HG03159 (cell line): ENCODE measurements around the gene SH3D21.

ENCODE experiments used
- ATAC-seq: cut with Tn5 transposase; IDR thresholded peaks from one replicate; pipeline ENCODE4 v1.9.1; 2021; ENCODE audit warnings: mild to moderate bottlenecking, moderate library complexity; ENCODE audit not compliant: unreplicated experiment

Gene SH3D21

DNA sequence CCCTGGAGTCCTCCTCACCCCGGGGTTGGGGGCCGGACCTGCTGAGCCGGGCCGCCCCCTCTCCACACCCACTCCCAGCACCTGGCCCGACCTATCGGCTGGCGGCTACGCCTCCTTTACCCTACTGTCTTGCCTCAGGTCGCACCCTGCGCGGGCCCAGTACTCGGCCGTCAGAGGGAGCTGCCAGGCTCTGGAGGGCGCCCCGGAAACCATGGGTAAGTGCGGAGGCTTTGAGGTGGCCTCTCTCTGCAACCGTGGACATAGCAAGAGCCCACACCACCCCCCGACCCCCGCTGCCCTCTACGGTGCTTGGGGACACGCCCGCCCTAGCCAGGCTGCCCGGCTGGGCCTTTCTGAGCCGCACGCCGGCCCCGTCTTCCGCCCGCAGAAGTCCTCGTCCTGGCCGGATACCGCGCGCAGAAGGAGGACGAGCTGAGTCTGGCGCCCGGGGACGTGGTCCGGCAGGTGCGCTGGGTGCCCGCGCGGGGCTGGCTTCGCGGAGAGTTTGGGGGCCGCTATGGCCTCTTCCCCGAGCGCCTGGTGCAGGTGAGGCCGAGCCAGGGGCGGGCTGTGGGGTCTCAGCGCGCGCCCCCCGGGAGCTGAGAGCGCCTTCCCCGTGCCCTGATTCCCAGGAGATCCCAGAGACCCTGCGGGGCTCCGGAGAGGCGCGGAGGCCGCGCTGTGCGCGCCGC lies at the start of gene SH3D21:
Gene SH3D21, plus strand, starts transcription at position 159 of the 692 bp plus-strand sequence. Its CDS starts 53 bp downstream, at position 212.
- ATAC-seq = peak; percentile 24

DNA sequence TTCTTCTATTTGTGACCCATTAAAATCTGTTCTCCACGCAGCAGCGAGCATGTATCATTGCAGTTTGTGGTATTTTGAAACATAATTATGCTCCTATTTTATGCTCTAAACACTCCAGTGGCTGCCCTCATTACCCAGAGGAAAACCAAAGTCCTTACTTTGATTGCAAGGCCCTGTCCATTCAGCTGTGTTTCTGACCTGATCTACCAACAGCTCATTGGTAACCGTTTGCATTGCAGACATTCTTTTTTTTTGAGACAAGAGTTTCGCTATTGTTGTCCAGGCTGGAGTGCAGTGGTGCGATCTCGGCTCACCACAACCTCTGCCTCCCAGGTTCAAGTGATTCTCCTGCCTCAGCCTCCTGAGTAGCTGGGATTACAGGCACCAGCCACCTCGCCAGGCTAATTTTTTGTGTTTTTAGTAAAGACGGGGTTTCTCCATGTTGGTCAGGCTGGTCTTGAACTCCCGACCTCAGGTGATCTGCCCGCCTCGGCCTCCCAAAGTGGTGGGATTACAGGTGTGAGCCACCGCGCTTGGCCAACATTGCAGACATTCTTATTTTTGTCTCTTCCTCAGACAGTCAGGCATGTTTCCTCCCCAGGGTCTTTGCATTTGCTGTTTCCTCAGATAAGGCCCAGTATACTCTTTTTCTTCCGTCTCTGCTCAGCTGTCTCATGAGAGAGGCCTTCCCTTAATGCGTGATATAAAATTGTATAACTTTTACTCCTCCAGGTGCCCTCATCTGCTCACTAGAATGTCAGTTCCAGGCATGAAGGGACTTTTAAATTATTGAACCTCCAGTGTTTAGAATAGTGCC lies 49.4 kb upstream of the SH3D21 start:
- ATAC-seq = no peak

DNA sequence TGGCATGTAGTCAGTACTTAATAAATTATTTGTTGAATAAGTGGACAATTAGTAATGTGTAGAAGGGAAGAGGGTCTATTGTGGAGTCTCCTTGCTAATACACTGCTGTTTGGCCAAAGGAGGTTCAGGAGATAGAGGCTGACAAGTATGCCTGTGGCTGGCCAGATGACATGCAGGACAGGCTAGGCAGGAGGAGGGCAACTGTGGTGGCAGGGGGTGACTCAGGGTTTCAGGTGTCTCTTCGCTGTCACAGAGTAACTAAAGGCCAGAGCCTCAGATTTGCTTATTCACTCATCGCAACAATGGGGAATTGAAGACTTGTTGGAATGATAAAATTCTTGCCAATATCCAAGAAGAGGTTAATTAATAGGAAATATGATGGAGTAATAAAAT lies 48.8 kb upstream of the SH3D21 start:
- ATAC-seq = no peak

DNA sequence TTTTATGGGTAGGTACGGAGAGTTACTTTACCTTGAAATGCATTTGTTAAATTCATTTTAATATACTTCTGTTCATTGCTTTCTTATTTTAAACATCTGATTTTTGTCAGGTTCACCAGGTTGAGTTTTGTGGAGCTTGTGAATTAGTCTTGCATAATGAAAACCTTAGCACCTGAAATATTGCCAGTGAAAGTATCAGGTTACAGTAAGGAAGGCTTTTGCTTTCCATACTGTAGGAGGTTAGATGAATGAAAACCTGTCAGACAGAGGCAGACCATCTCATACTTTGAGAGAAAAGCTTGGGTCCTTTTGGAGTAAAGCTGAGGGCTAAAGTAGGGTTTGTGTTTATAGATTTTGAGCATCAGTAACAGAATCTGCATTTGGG lies 47.2 kb upstream of the SH3D21 start:
- ATAC-seq = no peak

DNA sequence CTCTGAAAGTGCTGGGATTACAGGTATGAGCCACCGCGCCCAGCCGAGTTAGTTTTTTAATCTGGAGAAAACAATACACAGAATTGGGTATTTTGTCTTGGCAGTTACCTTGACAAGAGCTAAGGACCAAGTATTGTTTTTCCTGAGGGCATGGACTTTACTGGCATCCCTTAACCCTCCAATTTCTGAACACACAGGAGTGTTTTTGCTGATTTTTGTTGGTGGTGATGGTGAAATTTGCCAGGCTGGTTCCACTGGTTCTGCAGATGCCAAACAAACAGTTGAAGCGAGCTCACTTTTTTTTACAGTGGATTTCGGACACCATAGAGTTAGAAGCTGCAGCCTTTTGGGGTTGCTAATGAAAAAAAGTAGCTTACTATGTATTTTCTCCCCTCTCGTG lies 37.2 kb upstream of the SH3D21 start:
- no peak for ATAC-seq

DNA sequence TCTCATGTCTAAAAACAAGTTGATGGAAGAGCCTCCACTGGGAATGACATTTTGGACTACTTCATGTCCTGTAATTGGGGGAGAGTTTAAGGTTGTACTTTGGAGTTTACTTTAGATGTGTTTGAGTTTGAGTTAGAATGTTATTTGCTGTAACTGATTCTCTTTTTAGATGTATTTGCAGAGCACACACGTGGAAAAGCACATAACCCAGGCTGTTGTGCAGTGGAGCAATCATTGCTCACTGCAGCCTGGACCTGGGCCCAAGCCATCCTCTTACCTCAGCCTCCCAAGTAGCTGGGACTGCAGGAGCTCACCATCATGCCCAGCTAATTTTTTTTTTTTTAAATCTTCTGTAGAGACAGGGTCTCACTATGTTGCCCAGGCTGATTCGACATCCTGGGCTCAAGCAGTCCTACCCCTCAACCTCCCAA lies 36.7 kb upstream of the SH3D21 start:
- no peak for ATAC-seq

DNA sequence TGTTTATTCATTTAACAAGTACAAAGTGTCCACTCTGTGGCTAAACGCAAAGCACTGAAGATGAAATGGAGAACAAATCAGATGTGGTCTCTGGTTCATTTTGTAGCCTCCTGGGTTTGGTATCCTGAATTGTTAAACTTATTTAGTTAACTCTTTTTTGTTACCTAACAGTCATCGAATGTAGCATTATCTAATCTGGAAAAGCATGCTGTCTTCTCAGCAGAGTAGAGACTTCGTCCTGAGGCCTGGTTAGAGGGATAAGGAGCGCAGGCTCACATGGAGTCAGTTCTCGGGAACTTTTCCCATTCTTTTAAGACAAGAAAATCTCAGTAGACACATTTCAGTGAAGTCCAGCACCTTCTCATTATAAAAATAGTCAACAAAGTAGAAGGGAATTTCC lies 33.1 kb upstream of the SH3D21 start:
- ATAC-seq = no peak

DNA sequence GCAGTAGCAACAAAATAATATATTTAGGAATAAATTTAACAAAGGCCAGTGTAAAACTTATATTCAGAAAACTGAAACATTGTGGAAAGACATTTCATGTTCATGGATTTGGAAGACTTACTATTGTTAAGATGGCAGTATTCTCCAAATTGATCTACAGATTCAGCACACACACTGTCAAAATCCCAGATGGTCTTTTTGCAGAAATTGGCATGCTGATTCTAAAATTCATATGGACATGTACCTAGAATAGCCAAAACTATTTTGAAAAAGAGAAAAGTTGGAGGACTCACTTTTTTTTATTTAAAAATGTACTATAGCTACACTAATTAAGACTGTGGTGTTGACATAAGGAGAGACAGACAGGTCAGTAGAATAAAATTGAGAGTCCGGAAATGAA lies 32.0 kb upstream of the SH3D21 start:
- no peak for ATAC-seq

DNA sequence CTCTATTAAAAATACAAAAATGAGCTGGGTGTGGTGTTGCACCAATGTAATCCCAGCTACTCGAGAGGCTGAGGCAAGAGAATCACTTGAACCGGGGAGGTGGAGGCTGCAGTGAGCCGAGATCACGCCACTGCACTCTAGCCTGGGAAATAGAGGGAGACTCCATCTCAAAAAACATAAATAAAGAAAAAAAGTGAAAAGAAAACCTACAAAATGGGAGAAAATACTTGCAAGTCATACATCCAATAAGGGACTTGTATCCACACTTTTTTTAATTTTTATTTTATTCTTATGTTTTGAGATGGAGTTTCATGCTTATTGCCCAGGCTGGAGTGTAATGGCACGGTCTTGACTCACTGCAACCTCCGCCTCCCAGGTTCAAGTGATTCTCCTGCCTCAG lies 29.5 kb upstream of the SH3D21 start:
- no peak for ATAC-seq

DNA sequence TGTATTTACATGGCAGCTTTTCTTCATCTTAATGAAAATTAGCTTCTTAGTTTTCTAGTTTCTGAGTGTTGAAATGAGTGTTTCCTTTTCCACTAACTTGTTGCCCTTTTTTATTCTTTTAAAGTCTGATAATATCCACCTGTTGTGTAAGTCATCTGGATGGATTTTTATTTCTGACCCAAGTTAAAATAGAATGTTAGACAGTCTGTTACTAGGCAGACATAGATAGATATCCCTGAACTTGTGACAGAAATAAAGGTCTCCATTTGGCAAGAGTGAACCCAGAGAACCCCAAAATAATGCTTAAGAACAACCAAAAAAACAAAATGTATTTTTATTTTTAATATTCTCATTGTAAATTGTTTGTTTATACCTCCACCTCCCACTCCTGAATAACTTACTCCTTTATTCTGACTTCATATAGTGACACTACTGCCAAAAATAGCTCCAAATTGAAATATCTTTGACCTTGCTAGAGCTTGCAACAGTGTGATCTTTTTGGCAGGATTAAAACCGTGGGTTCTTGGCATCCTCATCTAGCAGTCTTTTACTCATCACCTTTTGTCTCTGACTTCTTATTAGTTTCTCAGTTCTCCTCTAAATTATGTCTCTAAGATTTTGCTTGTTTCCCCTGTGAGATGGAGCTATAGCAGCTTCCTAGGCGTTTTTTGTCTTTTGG lies 26.9 kb upstream of the SH3D21 start:
- no peak for ATAC-seq

DNA sequence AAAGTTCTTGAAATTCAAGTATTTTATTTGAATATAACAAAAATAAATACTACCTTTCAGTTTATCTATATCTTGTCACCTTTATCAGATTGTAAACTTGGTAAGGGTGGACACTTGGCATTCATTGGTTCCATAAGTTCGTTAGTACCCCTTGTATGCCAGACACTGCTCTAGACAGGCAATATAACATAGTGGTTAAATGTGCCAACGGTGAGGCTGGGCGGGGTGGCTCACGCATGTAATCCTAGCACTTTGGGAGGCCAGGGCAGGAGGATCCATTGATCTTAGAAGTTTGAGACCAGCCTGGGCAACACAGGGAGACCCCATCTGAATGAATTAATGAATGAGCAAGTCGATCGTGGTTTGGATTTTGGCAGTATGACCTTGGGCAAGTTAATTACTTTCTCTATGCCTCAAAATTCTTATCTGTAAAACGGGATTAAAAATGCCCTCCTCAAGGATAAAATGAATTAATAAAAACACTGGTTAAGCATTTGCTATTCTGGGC lies 26.3 kb upstream of the SH3D21 start:
- ATAC-seq = no peak

DNA sequence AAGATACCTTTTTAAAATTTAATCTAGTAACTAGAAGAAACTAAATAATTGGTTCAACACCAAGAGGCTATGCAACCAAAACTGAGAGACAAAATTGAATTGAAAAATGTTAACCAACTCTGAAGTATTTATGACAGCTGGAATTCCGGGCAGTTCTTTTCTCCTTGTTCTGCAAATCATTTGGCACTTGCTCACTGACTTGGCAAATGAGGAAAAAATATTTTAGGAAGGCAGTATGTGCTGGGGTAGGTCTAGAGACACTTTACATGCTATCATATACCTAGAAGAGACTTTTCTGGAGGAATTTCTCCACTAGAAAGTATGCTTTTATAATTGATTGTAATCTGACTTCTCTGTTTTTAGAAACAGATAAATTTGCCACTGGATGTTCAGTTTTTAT lies 22.1 kb upstream of the SH3D21 start:
- no peak for ATAC-seq

DNA sequence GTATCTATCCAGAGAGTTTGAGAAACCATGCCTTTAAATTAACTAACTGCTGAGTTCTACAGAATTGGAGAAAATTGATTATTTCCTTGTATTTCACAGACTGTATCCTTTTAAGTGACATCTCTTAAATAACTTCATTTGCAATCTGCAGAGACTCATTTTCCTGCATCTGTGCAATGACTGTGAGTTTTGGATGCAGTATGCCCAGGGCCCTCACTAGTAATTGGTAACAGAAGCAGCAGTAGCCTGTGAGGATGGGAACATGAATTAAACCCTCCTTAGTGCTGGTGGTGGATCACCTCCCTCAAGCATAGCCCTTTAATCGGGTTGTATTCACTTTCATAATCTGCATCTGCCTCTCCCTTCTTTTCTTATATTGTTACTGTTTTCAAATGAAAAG lies 21.7 kb upstream of the SH3D21 start:
- no peak for ATAC-seq

DNA sequence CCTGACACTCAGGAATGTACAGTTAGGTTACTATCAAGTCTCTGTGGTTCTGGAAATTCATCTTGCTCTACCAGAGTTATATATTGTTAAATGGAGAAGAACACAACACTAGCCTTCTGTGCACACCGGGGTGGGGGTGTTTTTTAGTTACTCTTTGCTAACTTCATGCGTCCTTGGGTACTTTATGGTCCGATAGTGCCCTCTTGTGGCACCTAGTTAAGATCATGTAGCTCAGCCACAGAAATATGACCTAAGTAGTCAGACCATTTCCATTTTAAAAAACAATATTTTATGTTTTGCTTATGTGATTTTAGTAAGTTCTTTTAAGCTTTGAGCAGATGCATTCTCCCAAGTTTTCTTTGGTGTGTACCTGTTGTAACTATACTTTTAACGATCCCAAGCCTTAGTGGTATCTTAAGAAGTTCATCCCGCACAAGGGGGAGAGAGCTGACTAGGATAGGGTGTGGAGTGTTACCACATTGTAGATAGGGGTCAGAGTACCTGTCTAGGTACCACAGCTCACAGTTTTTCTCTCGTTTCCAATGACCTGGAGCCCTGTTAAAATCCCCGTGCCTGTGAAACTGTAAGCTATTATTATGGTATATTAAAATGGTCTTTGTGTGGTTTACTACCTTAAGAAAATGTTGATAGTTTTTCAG lies 20.6 kb upstream of the SH3D21 start:
- ATAC-seq = no peak

DNA sequence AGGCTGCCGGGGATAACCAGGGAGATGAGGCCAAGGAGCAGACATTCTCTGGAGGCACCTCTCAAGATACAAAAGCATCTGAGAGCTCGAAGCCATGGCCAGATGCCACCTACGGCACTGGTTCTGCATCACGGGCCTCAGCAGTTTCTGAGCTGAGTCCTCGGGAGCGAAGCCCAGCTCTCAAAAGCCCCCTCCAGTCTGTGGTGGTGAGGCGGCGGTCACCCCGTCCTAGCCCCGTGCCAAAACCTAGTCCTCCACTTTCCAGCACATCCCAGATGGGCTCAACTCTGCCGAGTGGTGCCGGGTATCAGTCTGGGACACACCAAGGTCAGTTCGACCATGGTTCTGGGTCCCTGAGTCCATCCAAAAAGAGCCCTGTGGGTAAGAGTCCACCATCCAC lies 19.4 kb upstream of the SH3D21 start:
- no peak for ATAC-seq

DNA sequence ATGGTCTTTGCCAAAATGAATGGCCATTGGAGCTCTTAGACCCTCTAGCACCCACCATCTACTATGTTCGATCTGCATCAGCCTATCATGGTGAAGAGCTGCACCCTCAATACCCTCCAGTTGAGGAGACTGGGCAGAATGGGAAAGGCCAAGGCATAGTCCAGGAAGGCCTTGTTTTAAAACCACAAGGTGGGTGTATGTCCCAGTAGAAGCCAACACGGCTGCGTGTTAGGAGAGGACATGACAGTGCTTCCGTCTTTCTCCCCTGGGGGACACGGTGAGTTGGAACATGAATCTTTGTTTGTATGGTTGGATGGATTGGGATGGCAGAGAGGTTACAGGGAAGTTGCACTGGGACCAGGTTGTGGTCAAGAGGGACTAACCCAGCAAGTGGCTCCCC lies 18.6 kb upstream of the SH3D21 start:
- no peak for ATAC-seq

DNA sequence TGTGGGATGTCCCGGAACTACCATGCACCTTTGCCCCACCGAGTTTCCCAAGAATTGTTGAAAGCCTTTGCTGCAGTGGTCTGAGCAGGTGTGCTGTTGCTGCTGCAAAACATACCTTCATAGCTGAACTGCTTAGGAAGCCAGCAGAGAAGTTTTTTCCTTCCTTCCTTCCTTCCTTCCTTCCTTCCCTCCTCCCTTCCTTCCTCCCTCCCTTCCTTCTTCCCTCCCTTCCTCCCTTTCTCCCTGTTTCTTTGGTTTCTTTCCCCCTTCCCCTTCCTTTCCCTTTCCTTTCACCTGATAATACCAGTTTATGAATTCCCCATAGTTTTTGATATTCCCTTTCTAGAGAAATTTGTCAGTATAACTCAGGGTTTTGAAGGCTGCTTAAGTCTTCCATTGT lies 10.8 kb upstream of the SH3D21 start:
- no peak for ATAC-seq

DNA sequence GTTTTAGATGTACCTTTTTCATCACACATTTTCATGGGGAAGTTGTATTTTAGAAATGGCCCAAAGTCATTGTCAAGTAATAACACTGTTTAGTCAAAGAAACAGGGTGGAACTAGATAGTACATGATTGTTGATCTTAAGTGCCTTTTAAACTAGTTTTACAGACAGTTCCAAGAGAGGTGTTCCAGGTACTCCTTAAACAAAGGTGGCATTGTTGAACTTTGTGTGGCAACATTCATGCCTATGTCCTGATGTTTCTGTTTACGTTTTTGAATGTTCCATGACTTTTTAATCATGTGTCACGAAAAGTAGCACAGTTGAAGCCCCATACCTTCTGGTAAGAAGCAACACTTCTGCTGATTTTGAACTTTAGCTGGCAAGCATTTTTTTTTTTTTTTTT lies 9.1 kb upstream of the SH3D21 start:
- ATAC-seq = no peak

DNA sequence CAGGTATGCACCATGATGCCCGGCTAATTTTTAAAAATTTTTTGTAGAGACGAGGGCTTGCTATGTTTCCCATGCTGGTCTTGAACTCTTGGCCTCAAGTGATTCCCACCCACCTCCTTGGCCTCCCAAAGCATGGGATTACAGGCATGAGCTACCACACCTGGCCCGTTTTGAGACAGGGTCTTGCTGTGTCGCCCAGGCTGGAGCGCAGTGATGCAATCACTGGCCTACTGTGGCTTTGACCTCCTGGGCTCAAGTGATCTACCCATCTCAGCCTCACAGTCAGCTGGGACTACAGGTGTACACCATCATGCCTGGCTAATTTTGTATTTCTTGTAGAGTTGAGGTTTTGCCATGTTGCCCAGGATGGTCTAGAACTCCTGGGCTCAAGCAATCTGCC lies 7.5 kb upstream of the SH3D21 start:
- ATAC-seq = no peak

DNA sequence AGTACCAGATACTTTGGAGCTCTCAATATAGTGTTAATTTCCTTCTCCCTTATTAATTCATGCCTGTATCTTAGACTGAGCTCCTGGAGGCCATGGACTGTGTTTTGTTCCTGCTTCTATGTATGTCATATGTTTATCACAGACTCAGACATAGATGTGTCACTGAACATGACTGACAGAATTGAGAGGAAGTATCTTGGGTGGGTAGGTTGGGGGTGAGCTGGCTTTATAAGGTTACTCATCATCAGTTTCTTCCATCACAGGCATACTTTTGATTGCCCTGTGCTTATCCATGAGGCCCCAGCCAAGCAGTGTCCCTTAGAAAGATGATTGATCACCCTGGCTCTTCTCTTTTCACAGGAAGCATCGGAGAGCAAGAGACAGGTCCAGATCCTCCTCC lies 5.6 kb upstream of the SH3D21 start:
- no peak for ATAC-seq

DNA sequence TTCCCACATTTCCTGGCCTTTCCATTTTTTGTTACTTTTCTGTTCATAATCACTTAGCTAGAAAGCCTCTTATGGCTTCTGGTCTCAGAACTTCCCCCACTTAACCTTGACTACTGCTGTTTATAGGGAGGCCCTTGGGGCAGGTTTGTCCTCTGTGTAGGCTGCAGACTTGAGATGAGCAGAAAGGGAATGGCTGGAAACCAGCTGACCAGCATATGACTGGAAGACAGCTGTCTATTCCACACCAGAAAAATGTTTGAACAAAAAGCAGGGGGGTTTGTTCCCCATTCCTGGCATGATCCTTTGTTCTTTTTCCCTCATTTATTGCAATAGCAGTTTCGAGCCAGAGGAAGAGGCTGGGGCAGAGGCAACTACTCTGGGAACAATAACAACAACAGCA lies 4.9 kb upstream of the SH3D21 start:
- no peak for ATAC-seq
